ENCODE measurements around the gene PRR12. TPM values are rescaled to one million over a fixed set of nuclear protein-coding genes. Genes with fewer than 3 reads are reported as not detected.
"Not testable (repeated sequence)": the region's sequence is repeated elsewhere in the genome, so short reads cannot be mapped to it uniquely, and the experiment has no call there.

PRR12 gene
- total RNA-seq, 4 donors from 2014 or later = 13.5 to 39.6 (median 28.1) TPM

GRCh38 chr19:49629659-49630058, 38.7 kb downstream of the PRR12 start:
- Histone ChIP-seq H3K27ac (no peak overlapping the region), H3K4me3 (no peak overlapping the region), H3K9me3 (no peaks in the 10 kb centered on the region), H3K27me3 (no peaks in the 10 kb centered on the region), H3K36me3 (peaks cover 0 to 19% (median 0%) of the 10 kb centered on the region in 3 donors), H3K4me1 (peaks cover 0 to 6% (median 0%) of the 10 kb centered on the region in 4 donors)
- TF ChIP-seq CTCF (IDR thresholded peaks at IDR 0.05) (no peak), POLR2A (IDR thresholded peaks at IDR 0.05) (no peak)
- no peak for DNase-seq

DNA sequence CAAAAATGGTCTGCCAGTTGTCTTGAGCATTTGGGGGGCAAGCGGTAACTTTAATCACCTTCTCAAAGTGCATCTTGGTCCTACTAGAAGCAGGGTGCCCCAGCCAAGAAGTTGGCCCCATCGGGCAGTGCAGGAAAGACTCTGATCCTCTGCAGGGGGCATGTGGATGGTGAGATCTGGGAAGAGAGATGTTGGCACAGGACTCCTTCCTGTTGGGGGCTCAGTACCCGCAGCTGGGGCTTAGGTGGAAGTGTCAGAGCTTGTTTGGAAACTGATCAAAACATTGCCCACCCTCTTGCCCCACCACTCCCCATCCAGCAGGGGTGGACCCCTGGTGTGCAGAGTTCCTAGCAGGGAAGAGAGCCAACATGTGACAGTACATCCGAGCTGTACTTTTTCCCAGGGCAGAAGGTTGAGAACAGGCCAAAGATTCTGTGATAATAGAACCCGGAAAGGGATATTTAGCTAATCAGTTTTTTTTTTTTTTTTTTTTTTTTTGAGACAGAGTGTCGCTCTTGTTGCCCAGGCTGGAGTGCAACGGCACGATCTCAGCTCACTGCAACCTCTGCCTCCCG, 40.1 kb downstream of the PRR12 start:
- H3K4me3 ChIP-seq = no peak overlapping the region
- DNase-seq = no peak
- H3K9me3 ChIP-seq = no peaks in the 10 kb centered on the region
- TF ChIP-seq CTCF (IDR thresholded peaks at IDR 0.05) (no peak), POLR2A (IDR thresholded peaks at IDR 0.05) (no peak)
- peaks cover 0 to 7% (median 0%) of the 10 kb centered on the region in 3 donors for H3K36me3 ChIP-seq
- H3K27me3 ChIP-seq = no peaks in the 10 kb centered on the region
- peaks cover 0 to 6% (median 0%) of the 10 kb centered on the region in 4 donors for H3K4me1 ChIP-seq
- no peak overlapping the region for H3K27ac ChIP-seq

DNA sequence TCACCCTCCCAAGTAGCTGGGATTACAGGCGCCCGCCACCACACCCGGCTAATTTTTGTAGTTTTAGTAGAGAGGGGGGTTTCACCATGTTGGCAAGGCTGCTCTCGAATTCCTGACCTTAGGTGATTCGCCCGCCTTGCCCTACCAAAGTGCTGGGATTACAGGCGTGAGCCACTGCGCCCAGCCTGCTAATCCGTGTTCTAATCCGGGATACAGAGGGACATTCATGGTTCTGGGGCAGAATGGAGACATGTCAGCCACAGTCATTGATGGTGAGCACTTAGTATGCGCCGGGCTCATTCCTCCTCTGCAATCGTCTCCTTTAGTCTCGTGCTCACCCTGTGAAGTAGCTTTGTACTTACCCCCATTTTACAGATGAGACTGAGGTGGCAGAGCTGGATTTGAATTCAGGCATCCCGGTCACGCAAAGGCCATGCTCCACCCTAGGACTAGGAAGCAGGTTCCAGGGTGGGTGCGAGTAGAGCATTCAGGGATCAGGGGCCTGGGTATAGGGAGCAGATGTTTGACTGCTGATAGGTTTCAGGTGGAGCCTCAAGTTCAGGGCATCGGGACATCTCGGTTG, 40.7 kb downstream of the PRR12 start:
- Histone ChIP-seq H3K27me3 (no peaks in the 10 kb centered on the region), H3K36me3 (peaks cover 0 to under 1% (median 0%) of the 10 kb centered on the region in 3 donors), H3K4me3 (no peak overlapping the region), H3K27ac (no peak overlapping the region), H3K9me3 (no peaks in the 10 kb centered on the region), H3K4me1 (peaks cover 0 to 6% (median 0%) of the 10 kb centered on the region in 4 donors)
- DNase-seq = no peak
- TF ChIP-seq CTCF (IDR thresholded peaks at IDR 0.05) = no peak
- no peak for TF ChIP-seq POLR2A (IDR thresholded peaks at IDR 0.05)

DNA sequence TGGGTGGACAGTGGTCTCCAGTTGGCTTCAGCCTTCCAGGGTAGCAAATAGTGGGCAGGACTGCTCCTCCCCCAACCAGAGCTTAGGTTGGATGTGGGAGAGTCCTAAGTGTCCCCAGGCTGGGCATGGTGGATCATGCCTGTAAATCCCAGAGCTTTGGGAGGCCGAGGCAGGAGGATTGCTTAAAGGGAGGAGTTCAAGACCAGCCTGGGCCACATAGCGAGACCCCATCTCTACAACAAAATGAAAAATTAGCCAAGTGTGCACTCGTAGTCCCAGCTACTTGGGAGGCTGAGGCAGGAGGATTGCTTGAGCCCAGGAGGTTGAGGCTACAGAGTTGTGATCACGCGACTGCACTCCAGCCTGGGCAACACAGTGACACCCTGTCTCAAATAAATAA, 41.6 kb downstream of the PRR12 start:
- Histone ChIP-seq H3K9me3 (no peaks in the 10 kb centered on the region), H3K4me1 (peaks cover 0 to 6% (median 0%) of the 10 kb centered on the region in 4 donors), H3K27ac (no peak overlapping the region), H3K36me3 (no peaks in the 10 kb centered on the region), H3K27me3 (no peaks in the 10 kb centered on the region), H3K4me3 (no peak overlapping the region)
- DNase-seq = no peak
- TF ChIP-seq POLR2A (IDR thresholded peaks at IDR 0.05) (no peak), CTCF (IDR thresholded peaks at IDR 0.05) (no peak)

- not testable (repeated sequence) for H3K4me3 ChIP-seq, H3K27me3 ChIP-seq, H3K27ac ChIP-seq, H3K9me3 ChIP-seq, DNase-seq, H3K36me3 ChIP-seq
- H3K4me1 ChIP-seq = peaks cover 0 to 10% (median 0%) of the 10 kb centered on the region in 4 donors
These were observed 42.3 kb downstream of the PRR12 start for GRCh38 chr19:49633273-49633672.

- TF ChIP-seq POLR2A (IDR thresholded peaks at IDR 0.05) (no peak), CTCF (IDR thresholded peaks at IDR 0.05) (no peak)
- H3K4me1 ChIP-seq = peaks cover 0 to 24% (median 0%) of the 10 kb centered on the region in 4 donors
- DNase-seq = no peak
- no peaks in the 10 kb centered on the region for H3K27me3 ChIP-seq
- H3K9me3 ChIP-seq = no peaks in the 10 kb centered on the region
- no peaks in the 10 kb centered on the region for H3K36me3 ChIP-seq
- no peak overlapping the region for H3K4me3 ChIP-seq
- peak overlapping the region; percentile 4 to 55 (median 10) for H3K27ac ChIP-seq
These were observed 44.7 kb downstream of the PRR12 start for GRCh38 chr19:49635530-49636232.

All from Peyer's patch (tissue), 4 donors.